ENCODE data around the gene COPS4. TPM values are rescaled to one million over a fixed set of nuclear protein-coding genes. Genes with fewer than 3 reads are reported as not detected.
"Not testable (repeated sequence)": the region's sequence is repeated elsewhere in the genome, so short reads cannot be mapped to it uniquely, and the experiment has no call there.

Gene COPS4
- total RNA-seq, 1 experiment from 2014 or later: 42.7 TPM

- Histone ChIP-seq H2AFZ (ENCODE audit: low read length) (peak overlapping the region; percentile 51; the same call in 1 of the 2 replicates), H3K79me2 (ENCODE audit: low read length) (peaks cover 34% of the 10 kb centered on the region), H3K4me1 (ENCODE audit: low read length) (peaks cover 28% of the 10 kb centered on the region), H3K9ac (ENCODE audit: low read length) (peak overlapping the region; percentile 77), H3K36me3 (ENCODE audit: insufficient read depth, low read length) (no peaks in the 10 kb centered on the region), H3K4me3 (ENCODE audit: low read length) (peak overlapping the region; percentile 68), H3K9me3 (ENCODE audit: low read length) (no peaks in the 10 kb centered on the region), H3K9me2 (replicated peaks; ENCODE audit: insufficient read depth, low read length) (no peaks in the 10 kb centered on the region), H4K20me1 (ENCODE audit: insufficient read depth, low read depth, low read length) (no peaks in the 10 kb centered on the region), H3K27me3 (ENCODE audit: low read length) (no peaks in the 10 kb centered on the region), H3K4me2 (ENCODE audit: low read depth, low read length, poor library complexity, severe bottlenecking) (peak overlapping the region; percentile 94), H3K27ac (ENCODE audit: low read length) (peak overlapping the region; percentile 65)
- peak; percentile 46 for DNase-seq
These were observed 21.5 kb upstream of the COPS4 start for GRCh38 chr4:83013420-83013867.

DNA sequence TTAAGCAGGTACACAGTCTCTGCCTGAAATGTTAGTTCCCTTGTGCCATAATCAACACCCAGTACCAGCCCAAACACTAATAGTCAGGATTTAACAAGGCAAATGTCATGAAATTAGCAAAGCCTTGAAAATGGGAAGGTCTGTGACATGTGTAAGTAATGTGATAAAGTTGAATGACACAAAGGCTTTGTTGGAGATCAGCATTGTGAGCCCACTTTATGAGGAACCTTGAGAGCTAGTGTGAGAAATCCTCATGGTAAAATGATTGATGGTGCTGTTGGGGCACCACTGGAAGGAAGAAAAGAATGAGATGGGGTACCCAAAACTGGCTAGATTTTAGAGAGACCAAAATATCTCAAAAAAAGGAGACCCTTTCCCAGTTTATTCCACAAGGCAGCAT lies 21.1 kb upstream of the COPS4 start:
- peaks cover 30% of the 10 kb centered on the region for H3K79me2 ChIP-seq (ENCODE audit: low read length)
- peak overlapping the region; percentile 94 for H3K4me2 ChIP-seq (ENCODE audit: low read depth, low read length, poor library complexity, severe bottlenecking)
- H4K20me1 ChIP-seq (ENCODE audit: insufficient read depth, low read depth, low read length): no peaks in the 10 kb centered on the region
- H3K4me3 ChIP-seq (ENCODE audit: low read length): peak overlapping the region; percentile 68
- peak overlapping the region; percentile 34; the same call in 1 of the 2 replicates for H3K27ac ChIP-seq (ENCODE audit: low read length)
- H2AFZ ChIP-seq (ENCODE audit: low read length): peak overlapping the region; percentile 51
- H3K27me3 ChIP-seq (ENCODE audit: low read length): no peaks in the 10 kb centered on the region
- peaks cover 24% of the 10 kb centered on the region for H3K4me1 ChIP-seq (ENCODE audit: low read length)
- H3K9ac ChIP-seq (ENCODE audit: low read length): peak overlapping the region; percentile 77
- peak; percentile 45 for DNase-seq
- no peaks in the 10 kb centered on the region for H3K9me3 ChIP-seq (ENCODE audit: low read length)
- no peaks in the 10 kb centered on the region for H3K9me2 ChIP-seq (replicated peaks; ENCODE audit: insufficient read depth, low read length)
- no peaks in the 10 kb centered on the region for H3K36me3 ChIP-seq (ENCODE audit: insufficient read depth, low read length)

DNA sequence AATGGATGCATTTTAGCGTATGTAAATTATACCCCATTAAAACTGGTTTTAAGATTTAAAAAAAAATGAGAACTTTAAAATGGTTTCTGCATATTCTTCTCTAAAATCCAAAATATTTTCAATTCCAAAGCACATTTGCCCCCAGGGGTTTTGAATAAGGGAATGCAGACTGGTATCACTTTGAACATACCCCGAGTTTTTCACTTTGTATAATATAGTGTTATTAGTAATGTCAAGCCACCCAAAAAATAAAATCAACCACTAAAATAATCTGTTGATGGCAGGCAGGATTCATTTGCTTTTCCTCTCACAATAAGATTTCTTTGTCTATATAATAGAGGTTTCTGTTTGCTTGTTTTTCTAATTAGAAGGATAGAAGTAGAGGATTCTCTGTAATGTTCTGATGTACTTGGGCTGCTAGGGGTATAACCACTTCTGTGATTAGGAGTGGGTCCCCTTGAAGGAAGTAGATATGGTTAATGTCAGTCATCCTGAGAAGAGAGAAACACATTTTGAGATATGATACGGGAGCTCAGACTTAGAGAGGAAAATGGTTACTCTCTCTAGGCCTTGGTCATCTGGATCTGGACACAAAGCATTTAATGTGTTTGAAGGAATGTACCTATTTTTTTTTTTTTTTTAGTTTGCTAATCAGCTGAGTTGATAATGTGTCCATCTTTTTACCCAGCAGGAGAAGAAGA lies 15.0 kb upstream of the COPS4 start:
- Histone ChIP-seq H3K9ac (ENCODE audit: low read length) (no peak overlapping the region), H3K9me3 (ENCODE audit: low read length) (no peaks in the 10 kb centered on the region), H4K20me1 (ENCODE audit: insufficient read depth, low read depth, low read length) (no peaks in the 10 kb centered on the region), H3K27me3 (ENCODE audit: low read length) (no peaks in the 10 kb centered on the region), H3K4me3 (ENCODE audit: low read length) (no peak overlapping the region), H3K4me1 (ENCODE audit: low read length) (no peaks in the 10 kb centered on the region), H3K27ac (ENCODE audit: low read length) (no peak overlapping the region), H2AFZ (ENCODE audit: low read length) (no peak overlapping the region), H3K36me3 (ENCODE audit: insufficient read depth, low read length) (no peaks in the 10 kb centered on the region), H3K79me2 (ENCODE audit: low read length) (no peaks in the 10 kb centered on the region), H3K9me2 (replicated peaks; ENCODE audit: insufficient read depth, low read length) (no peaks in the 10 kb centered on the region), H3K4me2 (ENCODE audit: low read depth, low read length, poor library complexity, severe bottlenecking) (no peak overlapping the region)
- DNase-seq: no peak

DNA sequence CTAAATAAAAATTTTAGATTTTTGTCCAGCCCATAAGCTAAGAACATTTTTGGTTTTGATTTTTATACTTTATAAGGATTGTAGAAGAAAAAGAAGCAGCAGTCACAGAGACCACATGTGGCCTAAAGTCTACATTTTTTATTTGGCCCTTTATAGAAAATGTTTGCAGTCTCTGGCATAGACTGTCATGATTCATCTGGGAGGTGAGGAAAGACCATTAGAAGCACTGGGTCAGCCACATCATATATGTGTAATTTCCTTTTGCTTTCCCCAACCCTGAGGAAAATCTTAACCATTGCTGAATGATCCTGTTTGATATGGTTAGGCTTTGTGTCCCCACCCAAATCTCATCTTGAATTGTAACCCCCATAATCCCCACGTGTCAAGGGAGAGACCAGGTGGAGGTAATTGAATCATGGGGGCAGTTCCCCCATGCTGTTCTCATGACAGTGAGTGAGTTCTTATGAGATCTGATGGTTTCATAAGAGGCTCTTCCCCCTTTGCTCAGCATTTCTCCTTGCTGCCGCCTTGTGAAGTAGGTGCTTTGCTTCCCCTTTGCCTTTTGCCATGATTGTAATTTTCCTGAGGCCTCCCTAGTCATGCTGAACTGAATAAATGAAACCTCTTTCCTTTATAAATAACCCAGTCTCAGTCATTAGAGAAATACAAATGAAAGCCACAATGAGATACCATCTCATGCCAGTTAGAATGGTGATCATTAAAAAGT lies 12.1 kb upstream of the COPS4 start:
- H3K27me3 ChIP-seq (ENCODE audit: low read length): no peaks in the 10 kb centered on the region
- no peak overlapping the region for H3K4me2 ChIP-seq (ENCODE audit: low read depth, low read length, poor library complexity, severe bottlenecking)
- no peak for DNase-seq
- no peak overlapping the region for H2AFZ ChIP-seq (ENCODE audit: low read length)
- no peaks in the 10 kb centered on the region for H3K36me3 ChIP-seq (ENCODE audit: insufficient read depth, low read length)
- no peak overlapping the region for H3K4me3 ChIP-seq (ENCODE audit: low read length)
- H3K9ac ChIP-seq (ENCODE audit: low read length): no peak overlapping the region
- peaks cover 8% of the 10 kb centered on the region for H3K4me1 ChIP-seq (ENCODE audit: low read length)
- H3K79me2 ChIP-seq (ENCODE audit: low read length): no peaks in the 10 kb centered on the region
- H3K27ac ChIP-seq (ENCODE audit: low read length): no peak overlapping the region
- no peaks in the 10 kb centered on the region for H4K20me1 ChIP-seq (ENCODE audit: insufficient read depth, low read depth, low read length)
- H3K9me3 ChIP-seq (ENCODE audit: low read length): no peaks in the 10 kb centered on the region
- H3K9me2 ChIP-seq (replicated peaks; ENCODE audit: insufficient read depth, low read length): no peaks in the 10 kb centered on the region

GRCh38 chr4:83023599-83023998 lies 11.4 kb upstream of the COPS4 start:
- H3K27ac ChIP-seq (ENCODE audit: low read length); H3K27me3 ChIP-seq (ENCODE audit: low read length); H3K4me2 ChIP-seq (ENCODE audit: low read depth, low read length, poor library complexity, severe bottlenecking); H3K9ac ChIP-seq (ENCODE audit: low read length); H4K20me1 ChIP-seq (ENCODE audit: insufficient read depth, low read depth, low read length); DNase-seq; H3K9me2 ChIP-seq (replicated peaks; ENCODE audit: insufficient read depth, low read length); H3K79me2 ChIP-seq (ENCODE audit: low read length); H3K4me3 ChIP-seq (ENCODE audit: low read length); H2AFZ ChIP-seq (ENCODE audit: low read length); H3K4me1 ChIP-seq (ENCODE audit: low read length); H3K9me3 ChIP-seq (ENCODE audit: low read length); H3K36me3 ChIP-seq (ENCODE audit: insufficient read depth, low read length): not testable (repeated sequence)

DNA sequence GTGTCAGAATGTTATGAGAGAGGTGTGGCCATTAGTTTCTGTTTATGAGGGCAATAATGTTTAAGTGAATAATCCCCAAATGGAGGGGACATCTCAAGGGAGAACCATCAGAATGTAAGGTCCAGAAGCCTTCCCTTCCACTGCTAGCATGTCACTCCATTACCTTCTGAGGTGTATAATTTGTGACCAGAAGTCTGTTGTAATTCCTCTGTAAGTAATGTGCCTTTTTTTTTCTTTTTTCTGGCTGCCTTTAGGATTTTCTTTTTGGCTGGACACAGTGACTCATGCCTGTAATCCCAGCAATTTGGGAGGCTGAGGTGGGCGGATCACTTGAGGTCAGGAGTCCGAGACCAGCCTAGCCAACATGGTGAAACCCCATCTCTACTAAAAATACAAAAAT lies 10.8 kb upstream of the COPS4 start:
- H3K4me2 ChIP-seq (ENCODE audit: low read depth, low read length, poor library complexity, severe bottlenecking): no peak overlapping the region
- H3K27me3 ChIP-seq (ENCODE audit: low read length): no peaks in the 10 kb centered on the region
- H2AFZ ChIP-seq (ENCODE audit: low read length): no peak overlapping the region
- peaks cover 8% of the 10 kb centered on the region for H3K4me1 ChIP-seq (ENCODE audit: low read length)
- no peaks in the 10 kb centered on the region for H4K20me1 ChIP-seq (ENCODE audit: insufficient read depth, low read depth, low read length)
- H3K27ac ChIP-seq (ENCODE audit: low read length): no peak overlapping the region
- no peak overlapping the region for H3K4me3 ChIP-seq (ENCODE audit: low read length)
- no peaks in the 10 kb centered on the region for H3K79me2 ChIP-seq (ENCODE audit: low read length)
- H3K9ac ChIP-seq (ENCODE audit: low read length): no peak overlapping the region
- H3K36me3 ChIP-seq (ENCODE audit: insufficient read depth, low read length): no peaks in the 10 kb centered on the region
- no peaks in the 10 kb centered on the region for H3K9me3 ChIP-seq (ENCODE audit: low read length)
- DNase-seq: no peak
- no peaks in the 10 kb centered on the region for H3K9me2 ChIP-seq (replicated peaks; ENCODE audit: insufficient read depth, low read length)

- Histone ChIP-seq H4K20me1 (ENCODE audit: insufficient read depth, low read depth, low read length) (no peaks in the 10 kb centered on the region), H3K4me1 (ENCODE audit: low read length) (peaks cover 8% of the 10 kb centered on the region), H3K36me3 (ENCODE audit: insufficient read depth, low read length) (no peaks in the 10 kb centered on the region), H2AFZ (ENCODE audit: low read length) (0 out of 2 replicates have a peak overlapping the region, but pooled peaks have one; percentile 11), H3K9ac (ENCODE audit: low read length) (no peak overlapping the region), H3K27ac (ENCODE audit: low read length) (peak overlapping the region; percentile 45; the same call in 1 of the 2 replicates), H3K9me3 (ENCODE audit: low read length) (no peaks in the 10 kb centered on the region), H3K4me3 (ENCODE audit: low read length) (no peak overlapping the region), H3K79me2 (ENCODE audit: low read length) (no peaks in the 10 kb centered on the region), H3K9me2 (replicated peaks; ENCODE audit: insufficient read depth, low read length) (no peaks in the 10 kb centered on the region), H3K27me3 (ENCODE audit: low read length) (no peaks in the 10 kb centered on the region), H3K4me2 (ENCODE audit: low read depth, low read length, poor library complexity, severe bottlenecking) (peak overlapping the region; percentile 29)
- DNase-seq: peak; percentile 65
These were observed 9.4 kb upstream of the COPS4 start for GRCh38 chr4:83025563-83025962.

- Histone ChIP-seq H3K79me2 (ENCODE audit: low read length) (no peaks in the 10 kb centered on the region), H3K4me2 (ENCODE audit: low read depth, low read length, poor library complexity, severe bottlenecking) (no peak overlapping the region), H3K27me3 (ENCODE audit: low read length) (no peaks in the 10 kb centered on the region), H3K36me3 (ENCODE audit: insufficient read depth, low read length) (no peaks in the 10 kb centered on the region), H3K4me1 (ENCODE audit: low read length) (peaks cover 8% of the 10 kb centered on the region), H3K9me2 (replicated peaks; ENCODE audit: insufficient read depth, low read length) (no peaks in the 10 kb centered on the region), H4K20me1 (ENCODE audit: insufficient read depth, low read depth, low read length) (no peaks in the 10 kb centered on the region), H3K4me3 (ENCODE audit: low read length) (no peak overlapping the region), H3K9ac (ENCODE audit: low read length) (no peak overlapping the region), H3K9me3 (ENCODE audit: low read length) (no peaks in the 10 kb centered on the region), H2AFZ (ENCODE audit: low read length) (no peak overlapping the region), H3K27ac (ENCODE audit: low read length) (no peak overlapping the region)
- DNase-seq: no peak
These were observed 6.0 kb upstream of the COPS4 start for GRCh38 chr4:83028976-83029375.

Data from Karpas-422 (cell line).